Measurements from ENCODE around the gene SYK. TPM values are rescaled to one million over a fixed set of nuclear protein-coding genes. Genes with fewer than 3 reads are reported as not detected.
A peak's percentile ranks its signal among the peaks of the same experiment; 100 is the strongest.

The SYK gene
- total RNA-seq, 4 donors from 2014 or later, result 0.53 to 3.3 (median 2.0) TPM

DNA sequence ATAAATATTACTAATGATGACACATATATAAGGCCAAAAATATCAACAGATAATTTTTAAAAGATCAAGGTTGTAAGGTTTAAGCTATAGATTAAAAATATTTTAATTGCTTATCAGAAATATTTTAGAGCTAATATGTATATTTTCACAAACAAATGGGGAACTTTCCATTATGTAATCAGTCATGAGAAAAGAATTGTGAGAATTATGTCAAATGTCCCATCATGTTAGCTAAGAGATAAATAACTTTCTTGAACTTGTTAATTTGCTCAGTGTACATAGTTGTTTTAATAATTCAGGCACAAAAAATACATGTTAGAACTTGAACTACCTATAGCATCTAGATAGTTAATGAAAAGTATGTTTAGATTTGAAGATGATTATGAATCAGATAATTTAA is 67.7 kb downstream of the SYK start:
- no peak overlapping the region for H3K4me3 ChIP-seq
- no peaks in the 10 kb centered on the region for H3K9me3 ChIP-seq
- H3K27me3 ChIP-seq, result no peaks in the 10 kb centered on the region
- no peaks in the 10 kb centered on the region for H3K36me3 ChIP-seq
- in situ Hi-C loops (cut with MboI; ENCODE audit: low sequenced_read_pairs in 4 of 4) (loop anchor here in 3 of 4 donors (10.0 kb wide), 2 partner anchors 725 to 1295 kb away; no protein-coding TSS in a partner anchor), intact Hi-C loops (cut with DNase I; ENCODE audit: low total_unique reads) (no loop called here)
- TF ChIP-seq, protein P1, sequence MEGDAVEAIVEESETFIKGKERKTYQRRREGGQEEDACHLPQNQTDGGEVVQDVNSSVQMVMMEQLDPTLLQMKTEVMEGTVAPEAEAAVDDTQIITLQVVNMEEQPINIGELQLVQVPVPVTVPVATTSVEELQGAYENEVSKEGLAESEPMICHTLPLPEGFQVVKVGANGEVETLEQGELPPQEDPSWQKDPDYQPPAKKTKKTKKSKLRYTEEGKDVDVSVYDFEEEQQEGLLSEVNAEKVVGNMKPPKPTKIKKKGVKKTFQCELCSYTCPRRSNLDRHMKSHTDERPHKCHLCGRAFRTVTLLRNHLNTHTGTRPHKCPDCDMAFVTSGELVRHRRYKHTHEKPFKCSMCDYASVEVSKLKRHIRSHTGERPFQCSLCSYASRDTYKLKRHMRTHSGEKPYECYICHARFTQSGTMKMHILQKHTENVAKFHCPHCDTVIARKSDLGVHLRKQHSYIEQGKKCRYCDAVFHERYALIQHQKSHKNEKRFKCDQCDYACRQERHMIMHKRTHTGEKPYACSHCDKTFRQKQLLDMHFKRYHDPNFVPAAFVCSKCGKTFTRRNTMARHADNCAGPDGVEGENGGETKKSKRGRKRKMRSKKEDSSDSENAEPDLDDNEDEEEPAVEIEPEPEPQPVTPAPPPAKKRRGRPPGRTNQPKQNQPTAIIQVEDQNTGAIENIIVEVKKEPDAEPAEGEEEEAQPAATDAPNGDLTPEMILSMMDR (IDR thresholded peaks at IDR 0.05 in 4 of 5, conservative IDR thresholded peaks at IDR 0.05 in 1 of 5), result no peak
- no peak for TF ChIP-seq POLR2A (IDR thresholded peaks at IDR 0.05)
- ATAC-seq (no peak), DNase-seq (no peak)
- peaks cover 9 to 23% of the 10 kb centered on the region in 2 donors for H3K4me1 ChIP-seq
- H3K27ac ChIP-seq, result no peak overlapping the region

DNA sequence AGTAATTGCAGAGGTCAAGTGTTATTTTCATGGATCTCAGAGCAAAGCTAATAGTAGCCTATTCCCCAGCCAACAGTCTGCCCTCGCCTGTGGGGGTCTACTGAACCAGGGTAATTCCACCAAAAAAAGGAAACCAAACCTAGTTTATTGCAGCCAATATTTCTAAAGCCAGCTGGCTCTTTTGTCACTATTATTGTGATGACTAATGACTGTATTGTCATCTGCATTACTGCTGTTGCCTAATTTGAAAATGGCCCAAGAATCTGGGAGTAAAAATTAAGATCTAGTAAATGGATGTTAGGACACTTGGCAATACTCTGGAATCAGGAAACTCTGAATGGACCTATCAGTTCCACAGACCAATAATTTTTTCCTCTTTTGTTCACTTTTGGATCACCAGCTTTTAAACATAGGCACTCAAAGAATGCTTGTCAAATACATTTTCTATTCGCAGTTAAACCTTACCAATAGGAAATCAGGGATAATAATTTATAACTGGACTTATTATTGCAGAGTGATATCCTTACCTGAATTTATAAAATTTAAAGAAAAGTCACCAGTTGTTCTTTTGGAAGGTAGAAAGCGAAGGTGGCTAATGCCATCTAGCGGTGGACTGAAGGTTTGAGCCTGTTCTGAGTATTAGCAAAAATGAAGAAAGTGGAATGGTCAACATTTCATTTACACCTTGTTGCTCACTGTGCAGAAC is 69.2 kb downstream of the SYK start:
- in situ Hi-C loops (cut with MboI; ENCODE audit: low sequenced_read_pairs in 4 of 4) (loop anchor here in 3 of 4 donors (5.0 to 10.0 kb wide), 3 partner anchors 728 to 1296 kb away; no protein-coding TSS in a partner anchor), intact Hi-C loops (cut with DNase I; ENCODE audit: low total_unique reads) (loop anchor here (1.0 to 5.0 kb wide), 3 partner anchors 729 to 1293 kb away; no protein-coding TSS in a partner anchor)
- no peak overlapping the region for H3K27ac ChIP-seq
- no peak for DNase-seq
- peaks cover 9 to 23% of the 10 kb centered on the region in 2 donors for H3K4me1 ChIP-seq
- no peaks in the 10 kb centered on the region for H3K9me3 ChIP-seq
- no peak for TF ChIP-seq POLR2A (IDR thresholded peaks at IDR 0.05)
- TF ChIP-seq, protein P1 (IDR thresholded peaks at IDR 0.05 in 4 of 5, conservative IDR thresholded peaks at IDR 0.05 in 1 of 5), result peak; percentile 69 to 85 (median 72)
- no peaks in the 10 kb centered on the region for H3K27me3 ChIP-seq
- peak; percentile 28 to 31 for ATAC-seq
- no peaks in the 10 kb centered on the region for H3K36me3 ChIP-seq
- no peak overlapping the region for H3K4me3 ChIP-seq

DNA sequence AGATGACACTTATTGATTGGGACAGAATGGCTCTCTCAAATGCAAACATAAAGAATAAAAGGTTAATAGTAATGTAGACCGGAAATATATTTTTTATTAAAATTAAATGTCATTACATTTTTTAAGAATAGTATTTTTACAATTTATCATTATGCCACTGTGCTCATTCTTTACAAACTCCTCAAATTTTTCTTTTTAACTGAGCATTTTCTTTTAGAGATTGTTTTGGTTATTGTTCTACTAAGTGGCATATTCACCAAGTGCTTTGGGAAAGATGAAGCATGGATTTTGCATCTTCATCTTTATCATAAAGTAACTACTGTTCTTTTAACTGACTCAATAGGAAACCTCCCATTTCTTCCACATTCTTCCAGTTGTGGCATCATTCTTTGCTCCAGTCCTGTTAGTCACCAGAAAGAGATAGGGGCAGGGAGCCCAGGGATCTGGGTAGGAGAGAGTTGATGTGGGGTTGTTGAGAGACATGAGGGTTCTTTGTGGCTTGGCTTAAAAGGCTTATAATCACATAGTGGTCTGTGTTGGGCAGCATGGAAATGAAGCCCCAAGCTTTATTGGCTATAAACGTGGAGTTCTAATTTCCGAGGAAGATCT is 69.8 kb downstream of the SYK start:
- in situ Hi-C loops (cut with MboI; ENCODE audit: low sequenced_read_pairs in 4 of 4), result loop anchor here in 3 of 4 donors (5.0 to 10.0 kb wide), 3 partner anchors 729 to 1297 kb away; no protein-coding TSS in a partner anchor
- ATAC-seq (no peak), DNase-seq (no peak)
- Histone ChIP-seq H3K27ac (peak overlapping the region in 2 of 4 donors; percentile 76 to 78), H3K36me3 (no peaks in the 10 kb centered on the region), H3K9me3 (no peaks in the 10 kb centered on the region), H3K4me3 (no peak overlapping the region), H3K4me1 (peaks cover 9 to 23% of the 10 kb centered on the region in 2 donors), H3K27me3 (no peaks in the 10 kb centered on the region)
- intact Hi-C loops (cut with DNase I; ENCODE audit: low total_unique reads), result loop anchor here (1.0 to 5.0 kb wide), 3 partner anchors 730 to 1294 kb away; no protein-coding TSS in a partner anchor
- TF ChIP-seq POLR2A (IDR thresholded peaks at IDR 0.05), result no peak
- TF ChIP-seq, protein P1 (IDR thresholded peaks at IDR 0.05 in 4 of 5, conservative IDR thresholded peaks at IDR 0.05 in 1 of 5), result no peak

DNA sequence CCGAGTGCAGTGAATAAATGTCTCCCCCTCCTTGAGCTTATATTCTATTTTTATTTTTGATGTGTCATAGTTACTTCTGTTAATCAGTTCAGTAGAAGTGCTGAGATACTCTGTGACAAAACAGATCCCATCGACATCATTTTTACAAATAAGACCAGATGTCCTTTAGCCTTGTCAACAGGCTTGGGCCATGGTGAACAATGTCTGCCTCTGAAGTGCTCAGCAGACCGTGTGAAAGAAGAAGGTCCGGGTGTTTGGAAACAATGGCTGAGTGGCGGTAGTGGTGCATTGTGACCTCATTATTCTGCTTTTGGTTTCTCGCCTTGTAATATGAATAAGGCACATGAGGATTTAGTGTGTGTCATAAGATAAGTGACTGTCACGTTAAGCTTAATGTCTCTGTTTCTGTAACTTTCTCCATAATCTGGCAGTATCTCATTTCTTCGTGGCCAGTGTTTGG is 71.2 kb downstream of the SYK start:
- H3K9me3 ChIP-seq, result no peaks in the 10 kb centered on the region
- peak; percentile 88 to 94 for ATAC-seq
- peak overlapping the region; percentile 46 to 78 (median 73) for H3K27ac ChIP-seq
- H3K36me3 ChIP-seq, result no peaks in the 10 kb centered on the region
- peak in 1 of 2 donors; percentile 9 for TF ChIP-seq POLR2A (IDR thresholded peaks at IDR 0.05)
- TF ChIP-seq, protein P1 (IDR thresholded peaks at IDR 0.05 in 4 of 5, conservative IDR thresholded peaks at IDR 0.05 in 1 of 5), result no peak
- no peaks in the 10 kb centered on the region for H3K27me3 ChIP-seq
- peak overlapping the region in 1 of 4 donors; percentile 3 for H3K4me3 ChIP-seq
- in situ Hi-C loops (cut with MboI; ENCODE audit: low sequenced_read_pairs in 4 of 4), result loop anchor here in 3 of 4 donors (5.0 to 10.0 kb wide), 3 partner anchors 731 to 1298 kb away; no protein-coding TSS in a partner anchor
- H3K4me1 ChIP-seq, result peaks cover 9 to 23% of the 10 kb centered on the region in 2 donors
- peak; percentile 9 to 18 for DNase-seq
- intact Hi-C loops (cut with DNase I; ENCODE audit: low total_unique reads), result loop anchor here (5.0 kb wide), 1 partner anchor 1296 kb away; no protein-coding TSS in a partner anchor
